Suprapubic skin (tissue), 3 donors: ENCODE measurements around the gene PRR7.

Source experiments
- POLR2AphosphoS5 ChIP-seq, 3 donors: sonication (generic); formaldehyde crosslinking; IDR thresholded peaks; one replicate each; pipeline ENCODE4 v1.6.1; 2017; ENCODE audit warnings: antibody characterized with exemption in 3 of 3
- TF ChIP-seq, protein P1 (sequence below), 2 donors: fragments of 200-600 bp in 1 of 2; fragments of 450-650 bp in 1 of 2; sonication (generic) in 1 of 2; IDR thresholded peaks; one replicate each; pipeline ENCODE4 v1.5.1; 2016 to 2019; ENCODE audit warnings: antibody characterized with exemption in 2 of 2, mild to moderate bottlenecking in 1 of 2, moderate library complexity in 1 of 2

DNA sequence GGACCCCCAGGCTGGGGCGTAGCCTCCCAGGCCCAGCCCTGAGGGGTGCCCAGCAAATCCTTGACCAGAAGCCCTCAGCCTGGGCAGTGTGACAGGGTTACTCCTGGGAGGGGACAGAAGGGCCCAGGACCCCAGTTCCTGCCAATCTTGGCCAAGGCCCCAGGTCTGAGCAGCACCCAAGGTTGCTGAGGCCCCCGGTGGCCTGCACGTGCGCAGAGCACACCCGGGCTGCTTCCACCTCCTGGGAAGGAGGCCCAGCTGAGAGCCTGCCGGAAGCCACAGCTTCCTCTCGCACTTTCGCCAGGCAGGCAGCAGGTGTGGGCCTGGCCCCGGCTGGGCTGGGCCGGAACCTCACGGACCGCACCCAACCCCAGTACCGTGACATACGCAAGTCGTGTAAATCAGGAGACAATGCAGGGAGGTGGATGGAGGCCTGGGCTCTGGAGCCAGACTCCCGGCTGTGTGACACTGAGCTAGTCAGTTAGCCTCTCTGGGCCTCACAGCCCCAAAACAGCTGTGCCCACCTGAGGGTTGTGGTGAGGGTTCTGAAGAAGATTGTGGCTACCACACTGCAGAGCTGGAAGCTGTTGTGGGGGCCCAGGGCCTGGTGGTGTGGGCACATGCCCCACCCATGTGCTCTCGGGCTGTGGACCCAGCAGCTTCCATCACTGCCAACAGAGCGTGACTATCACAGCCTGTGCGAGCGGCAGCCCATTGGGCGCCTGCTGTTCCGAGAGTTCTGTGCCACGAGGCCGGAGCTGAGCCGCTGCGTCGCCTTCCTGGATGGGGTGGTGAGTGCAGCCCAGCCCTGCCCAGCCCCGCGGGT, 15.1 kb upstream of the PRR7 start:
- TF ChIP-seq, protein P1, sequence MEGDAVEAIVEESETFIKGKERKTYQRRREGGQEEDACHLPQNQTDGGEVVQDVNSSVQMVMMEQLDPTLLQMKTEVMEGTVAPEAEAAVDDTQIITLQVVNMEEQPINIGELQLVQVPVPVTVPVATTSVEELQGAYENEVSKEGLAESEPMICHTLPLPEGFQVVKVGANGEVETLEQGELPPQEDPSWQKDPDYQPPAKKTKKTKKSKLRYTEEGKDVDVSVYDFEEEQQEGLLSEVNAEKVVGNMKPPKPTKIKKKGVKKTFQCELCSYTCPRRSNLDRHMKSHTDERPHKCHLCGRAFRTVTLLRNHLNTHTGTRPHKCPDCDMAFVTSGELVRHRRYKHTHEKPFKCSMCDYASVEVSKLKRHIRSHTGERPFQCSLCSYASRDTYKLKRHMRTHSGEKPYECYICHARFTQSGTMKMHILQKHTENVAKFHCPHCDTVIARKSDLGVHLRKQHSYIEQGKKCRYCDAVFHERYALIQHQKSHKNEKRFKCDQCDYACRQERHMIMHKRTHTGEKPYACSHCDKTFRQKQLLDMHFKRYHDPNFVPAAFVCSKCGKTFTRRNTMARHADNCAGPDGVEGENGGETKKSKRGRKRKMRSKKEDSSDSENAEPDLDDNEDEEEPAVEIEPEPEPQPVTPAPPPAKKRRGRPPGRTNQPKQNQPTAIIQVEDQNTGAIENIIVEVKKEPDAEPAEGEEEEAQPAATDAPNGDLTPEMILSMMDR (IDR thresholded peaks at IDR 0.05): no peak
- TF ChIP-seq POLR2AphosphoS5 (IDR thresholded peaks at IDR 0.05): peak in 1 of 3 donors; percentile 26
